Measurements from ENCODE around the gene MPND.
A peak's percentile ranks its signal among the peaks of the same experiment; 100 is the strongest.

MPND gene

DNA sequence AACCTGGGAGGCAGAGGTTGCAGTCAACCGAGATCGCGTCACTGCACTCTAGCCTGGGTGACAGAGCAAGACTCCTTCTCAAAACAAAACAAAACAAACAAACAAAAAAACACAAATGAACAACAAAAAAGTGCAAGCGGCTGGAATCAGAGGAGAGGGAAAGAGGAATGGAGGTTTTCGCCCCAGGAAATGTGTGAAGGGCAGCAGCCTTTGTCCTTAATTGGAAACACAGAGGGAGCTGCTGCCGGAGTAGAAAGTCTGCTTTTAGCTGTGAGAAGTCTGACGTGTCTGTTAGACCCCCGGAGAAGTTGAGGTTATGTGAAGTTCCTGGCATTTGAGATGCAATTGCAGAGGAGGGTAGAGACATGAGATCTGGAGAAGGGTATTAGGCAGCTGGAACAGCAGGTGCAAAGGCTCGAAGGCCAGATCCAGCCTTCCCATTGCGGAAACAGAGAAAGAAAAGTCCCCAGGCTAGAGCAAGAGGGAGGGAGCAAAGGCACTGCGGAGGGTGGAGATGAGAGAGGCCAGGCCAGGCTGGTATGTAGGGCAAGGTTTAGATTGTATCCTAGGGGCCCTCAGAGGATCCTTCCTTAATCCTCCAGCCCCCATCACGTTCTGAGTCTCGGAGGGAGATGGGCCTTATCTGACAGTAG, 41.6 kb upstream of the MPND start:
- DNase-seq (ENCODE audit: low read depth), result no peak
- H3K4me3 ChIP-seq (ENCODE audit: low read length), result no peak overlapping the region
- TF ChIP-seq, protein P1, sequence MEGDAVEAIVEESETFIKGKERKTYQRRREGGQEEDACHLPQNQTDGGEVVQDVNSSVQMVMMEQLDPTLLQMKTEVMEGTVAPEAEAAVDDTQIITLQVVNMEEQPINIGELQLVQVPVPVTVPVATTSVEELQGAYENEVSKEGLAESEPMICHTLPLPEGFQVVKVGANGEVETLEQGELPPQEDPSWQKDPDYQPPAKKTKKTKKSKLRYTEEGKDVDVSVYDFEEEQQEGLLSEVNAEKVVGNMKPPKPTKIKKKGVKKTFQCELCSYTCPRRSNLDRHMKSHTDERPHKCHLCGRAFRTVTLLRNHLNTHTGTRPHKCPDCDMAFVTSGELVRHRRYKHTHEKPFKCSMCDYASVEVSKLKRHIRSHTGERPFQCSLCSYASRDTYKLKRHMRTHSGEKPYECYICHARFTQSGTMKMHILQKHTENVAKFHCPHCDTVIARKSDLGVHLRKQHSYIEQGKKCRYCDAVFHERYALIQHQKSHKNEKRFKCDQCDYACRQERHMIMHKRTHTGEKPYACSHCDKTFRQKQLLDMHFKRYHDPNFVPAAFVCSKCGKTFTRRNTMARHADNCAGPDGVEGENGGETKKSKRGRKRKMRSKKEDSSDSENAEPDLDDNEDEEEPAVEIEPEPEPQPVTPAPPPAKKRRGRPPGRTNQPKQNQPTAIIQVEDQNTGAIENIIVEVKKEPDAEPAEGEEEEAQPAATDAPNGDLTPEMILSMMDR (conservative IDR thresholded peaks at IDR 0.05; ENCODE audit: low read length), result no peak

DNA sequence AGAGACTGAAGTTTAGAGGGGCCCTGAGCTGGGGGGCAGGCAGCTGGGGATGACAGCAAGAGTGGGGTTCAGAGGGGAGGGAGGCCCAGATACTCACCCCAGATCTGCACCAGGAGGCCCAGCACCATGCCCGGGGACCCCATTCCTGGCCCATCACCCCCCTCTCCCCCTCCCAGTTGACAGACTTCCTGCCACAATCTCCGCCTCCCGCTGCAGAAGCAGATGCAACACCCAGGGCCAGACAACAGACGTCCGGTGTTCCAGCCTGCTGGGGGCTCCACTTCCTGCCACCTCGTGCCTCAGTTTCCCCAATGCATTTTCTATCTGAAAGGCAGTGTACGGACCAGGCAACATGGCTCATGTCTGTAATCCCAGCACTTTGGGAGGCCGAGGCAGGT, 41.1 kb upstream of the MPND start, which contains the start of gene TMIGD2:
Gene TMIGD2, minus strand, starts transcription at position 147 of the 398 bp plus-strand sequence. Its CDS starts 4 bp downstream, at position 143.
- no peak for DNase-seq (ENCODE audit: low read depth)
- TF ChIP-seq, protein P1 (conservative IDR thresholded peaks at IDR 0.05; ENCODE audit: low read length), result no peak

DNA sequence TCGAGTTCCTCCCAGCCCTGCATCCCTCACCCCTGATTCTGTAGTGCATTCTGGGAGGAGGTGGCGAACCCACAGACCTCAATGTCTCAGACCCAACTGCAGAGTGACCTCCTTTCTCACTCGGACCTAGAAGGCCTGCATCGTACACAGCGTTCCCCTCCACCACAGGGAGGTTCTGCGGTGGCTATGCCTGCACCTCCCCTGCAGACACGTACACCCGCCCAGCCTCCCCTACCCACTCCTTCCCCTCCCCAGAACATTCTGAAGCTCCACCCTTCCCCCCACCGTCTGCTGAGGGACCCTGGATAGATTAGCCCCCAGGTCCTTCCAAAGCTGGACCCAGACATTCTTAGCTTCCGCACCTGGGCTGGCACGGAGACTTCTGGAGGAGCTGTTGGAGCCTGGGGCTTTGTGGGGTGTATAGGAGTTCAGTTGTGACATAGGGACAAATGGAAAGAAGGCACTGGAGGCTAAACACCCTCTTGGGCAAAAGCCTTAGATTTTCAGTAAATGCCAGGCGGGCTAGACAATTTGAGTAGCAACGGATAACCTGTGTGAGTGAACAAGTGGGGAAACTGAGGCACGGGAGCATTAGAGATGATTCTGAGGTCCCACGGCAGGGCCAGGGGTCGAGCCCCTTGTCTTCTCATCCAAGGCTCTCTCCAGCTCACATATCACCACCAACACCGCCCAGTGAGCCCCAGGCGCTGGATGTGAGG, 39.4 kb upstream of the MPND start:
- TF ChIP-seq, protein P1 (conservative IDR thresholded peaks at IDR 0.05; ENCODE audit: low read length), result no peak
- no peak for DNase-seq (ENCODE audit: low read depth)
- H3K4me3 ChIP-seq (ENCODE audit: low read length), result peak overlapping the region; percentile 18; the same call in 1 of the 2 replicates

More for the DNA sequence above, 41.1 kb upstream of the MPND start, which contains the start of gene TMIGD2:
- H3K4me3 ChIP-seq (ENCODE audit: low read length), result no peak within 1 kb of the TSS

DNA sequence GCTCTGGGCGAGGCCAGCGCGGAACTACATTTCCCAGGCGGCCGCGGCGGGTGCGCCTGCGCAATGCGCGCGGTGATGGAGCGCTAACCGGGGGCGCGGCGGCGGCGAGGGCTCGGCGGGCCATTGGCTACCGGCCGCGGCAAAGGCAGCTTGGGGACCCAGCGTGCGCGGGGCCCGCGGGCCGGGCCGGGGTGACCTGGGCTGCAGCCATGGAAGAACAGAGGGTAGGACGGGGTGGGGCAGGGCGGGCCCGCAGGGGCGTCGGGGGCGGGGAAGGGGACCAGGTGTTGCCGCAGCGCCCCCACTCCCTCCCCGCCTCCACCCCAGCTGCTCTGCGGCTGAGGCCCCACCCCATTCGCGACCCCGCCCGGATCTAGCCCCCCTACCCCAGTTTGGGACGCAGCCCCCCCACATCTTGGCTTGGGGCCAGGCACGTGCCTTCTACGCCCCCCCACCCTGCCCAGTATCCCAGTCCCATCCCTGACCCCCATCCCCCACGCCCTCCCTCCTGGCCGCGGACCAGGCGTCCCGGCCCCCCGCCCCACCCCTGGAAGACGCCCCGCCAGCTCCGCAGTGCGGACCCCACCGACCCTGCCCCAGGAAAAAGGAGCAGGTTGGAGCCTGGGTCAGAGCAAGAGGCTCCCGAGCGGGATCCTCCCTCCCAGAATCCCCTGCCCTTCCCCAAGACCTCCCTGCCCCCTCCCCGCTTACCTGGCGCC, 38.7 kb upstream of the MPND start, which contains the start of gene FSD1:
Gene FSD1, plus strand, starts transcription at position 61 of the 719 bp plus-strand sequence. Its CDS starts 149 bp downstream, at position 210.
- TF ChIP-seq, protein P1 (conservative IDR thresholded peaks at IDR 0.05; ENCODE audit: low read length), result no peak
- DNase-seq (ENCODE audit: low read depth), result peak; percentile 43
- peak within 1 kb of the TSS; percentile 49 for H3K4me3 ChIP-seq (ENCODE audit: low read length)

DNA sequence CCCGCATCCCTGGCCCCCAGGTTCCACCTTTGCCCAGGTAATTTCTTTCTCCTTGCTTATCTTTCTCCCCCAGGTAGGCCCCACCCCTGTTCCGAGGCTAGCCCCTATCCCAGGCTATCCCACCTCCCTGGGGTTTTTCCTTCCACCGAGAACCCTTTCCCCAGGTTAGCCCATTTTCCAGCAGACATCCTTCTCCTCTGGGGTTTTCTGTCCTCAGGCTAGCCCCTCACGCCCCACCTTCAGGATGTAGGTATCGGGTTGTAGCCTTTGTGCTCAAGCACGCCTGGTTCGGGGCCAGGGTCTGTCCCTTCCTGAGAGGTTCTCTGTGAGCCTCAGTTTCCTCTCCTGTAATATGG, 38.1 kb upstream of the MPND start:
- TF ChIP-seq, protein P1 (conservative IDR thresholded peaks at IDR 0.05; ENCODE audit: low read length), result no peak
- DNase-seq (ENCODE audit: low read depth), result no peak
- no peak overlapping the region for H3K4me3 ChIP-seq (ENCODE audit: low read length)

DNA sequence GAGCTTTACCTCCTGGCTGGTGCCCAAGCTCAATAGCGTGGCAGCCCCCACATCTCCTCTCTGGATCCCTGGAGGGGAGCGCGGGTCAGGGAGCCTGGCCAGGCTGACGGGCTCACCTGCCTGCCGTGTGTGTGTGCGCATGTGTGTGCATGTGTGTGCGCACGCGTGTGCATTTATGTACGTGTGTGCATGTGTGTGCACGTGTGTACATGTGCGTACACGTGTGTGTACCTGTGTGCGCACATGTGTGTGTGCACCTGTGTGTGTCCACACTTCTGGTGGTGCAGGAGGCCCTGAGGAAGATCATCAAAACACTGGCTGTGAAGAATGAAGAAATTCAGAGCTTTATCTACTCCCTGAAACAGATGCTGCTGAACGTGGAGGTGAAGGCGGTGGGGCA, 37.7 kb upstream of the MPND start:
- no peak overlapping the region for H3K4me3 ChIP-seq (ENCODE audit: low read length)
- no peak for DNase-seq (ENCODE audit: low read depth)
- TF ChIP-seq, protein P1 (conservative IDR thresholded peaks at IDR 0.05; ENCODE audit: low read length), result no peak
